CD8-positive, alpha-beta memory T cell (primary cell): Measurements from ENCODE around the gene TFB1M. TPM values are rescaled to one million over a fixed set of nuclear protein-coding genes. Genes with fewer than 3 reads are reported as not detected.
"Not testable (repeated sequence)": the region's sequence is repeated elsewhere in the genome, so short reads cannot be mapped to it uniquely, and the experiment has no call there.

Source experiments
- CTCF ChIA-PET: fragments of 350-600 bp; sonication (Branson Sonifier 250); formaldehyde crosslinking; loops from one replicate; lab custom pipeline; 2021; ENCODE audit warnings: antibody characterized with exemption; lab: Charles Lee
- POLR2A ChIA-PET: fragments of 350-600 bp; sonication (Branson Sonifier 250); formaldehyde crosslinking; loops from one replicate; lab custom pipeline; 2021; ENCODE audit warnings: antibody characterized with exemption; lab: Charles Lee
- DNase-seq, 5 donors: peaks; one replicate each; pipeline versions ENCODE4 v3.0.0 to v3.0.0-alpha.2; 2020 to 2022; ENCODE audit warnings: mixed read lengths in 1 of 5
- H3K27ac ChIP-seq: one replicate; pipeline ENCODE4 v1.7.0; 2013; ENCODE audit warnings: low read depth, mild to moderate bottlenecking, low read length, moderate library complexity
- H3K27me3 ChIP-seq: 2 replicates; pipeline ENCODE4 v1.7.0; 2013; ENCODE audit warnings: low read length, mild to moderate bottlenecking; ENCODE audit not compliant: insufficient read depth, poor library complexity, severe bottlenecking
- H3K36me3 ChIP-seq: 2 replicates; pipeline ENCODE4 v1.7.0; 2013; ENCODE audit warnings: mild to moderate bottlenecking, low read length, moderate library complexity; ENCODE audit not compliant: insufficient read depth
- H3K4me1 ChIP-seq: 2 replicates; pipeline ENCODE4 v1.7.0; 2013; ENCODE audit warnings: mild to moderate bottlenecking, low read length, moderate library complexity; ENCODE audit not compliant: insufficient read depth
- H3K4me3 ChIP-seq: 2 replicates; pipeline ENCODE4 v1.7.0; 2013; ENCODE audit warnings: mild to moderate bottlenecking, low read length
- H3K9me3 ChIP-seq: 2 replicates; pipeline ENCODE4 v1.7.0; 2013; ENCODE audit warnings: mild to moderate bottlenecking, low read length
- H3K27ac Mint-ChIP-seq, 8 donors: one replicate each; pipeline ENCODE4 v1.8.0; 2020 to 2021; ENCODE audit warnings: mixed read lengths in 8 of 8, mild to moderate bottlenecking in 6 of 8, inconsistent platforms in 3 of 8, moderate library complexity in 3 of 8
- H3K27me3 Mint-ChIP-seq, 2 donors: one replicate each; pipeline ENCODE4 v1.8.0; 2020 to 2021; ENCODE audit warnings: mixed read lengths in 2 of 2, mild to moderate bottlenecking in 1 of 2, moderate library complexity in 1 of 2
- H3K36me3 Mint-ChIP-seq, 3 donors: one replicate each; pipeline ENCODE4 v1.8.0; 2020 to 2021; ENCODE audit warnings: mixed read lengths in 3 of 3, inconsistent platforms in 1 of 3, mild to moderate bottlenecking in 1 of 3
- H3K4me1 Mint-ChIP-seq, 3 donors: one replicate each; pipeline ENCODE4 v1.8.0; 2020 to 2021; ENCODE audit warnings: mixed read lengths in 3 of 3, inconsistent platforms in 1 of 3, mild to moderate bottlenecking in 1 of 3
- H3K4me3 Mint-ChIP-seq, 7 donors: one replicate each; pipeline ENCODE4 v1.8.0; 2020 to 2021; ENCODE audit warnings: mixed read lengths in 7 of 7, mild to moderate bottlenecking in 6 of 7, moderate library complexity in 4 of 7, inconsistent platforms in 2 of 7
- H3K9me3 Mint-ChIP-seq, 5 donors: one replicate each; pipeline ENCODE4 v1.8.0; 2020 to 2022; ENCODE audit warnings: mixed read lengths in 5 of 5, mild to moderate bottlenecking in 3 of 5, moderate library complexity in 2 of 5, inconsistent platforms in 1 of 5
- polyA plus RNA-seq: library from polyadenylated mRNA; unstranded; fragments of 300-500 nt; fragmentation: Illumina TruSeq; gene quantifications from one replicate; pipeline ENCODE4 v1.2.3, GENCODE V29; 2021
- total RNA-seq, 2 experiments: library from RNA; stranded (reverse); gene quantifications; one replicate each; pipeline ENCODE4 v1.2.3, GENCODE V29; 2021

The TFB1M gene
- total and polyA plus RNA-seq, 3 experiments from 2014 or later = 13.2 to 40.8 (median 37.7) TPM

DNA sequence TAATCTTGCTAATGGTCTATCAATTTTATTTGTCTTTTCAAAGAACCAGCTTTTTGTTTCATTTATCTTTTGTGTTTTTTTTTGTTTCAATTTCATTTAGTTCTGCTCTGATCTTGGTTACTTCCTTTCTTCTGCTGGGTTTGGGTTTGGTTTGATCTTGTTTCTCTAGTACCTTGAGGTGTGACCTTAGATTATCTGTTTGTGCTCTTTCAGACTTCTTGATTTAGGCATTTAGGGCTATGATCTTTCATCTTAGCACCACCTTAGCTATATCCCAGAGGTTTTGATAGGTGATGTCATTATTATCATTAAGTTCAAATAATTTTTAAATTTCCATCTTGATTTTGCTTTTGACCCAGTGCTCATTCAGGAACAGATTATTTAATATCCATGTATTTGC is 24.0 kb upstream of the TFB1M start:
- Mint-ChIP-seq H3K27ac (peak overlapping the region in 1 of 8 donors; percentile 51), H3K4me1 (peaks cover 11 to 24% (median 17%) of the 10 kb centered on the region in 3 donors), H3K9me3 (peaks cover 7 to 27% (median 11%) of the 10 kb centered on the region in 5 donors)
- H3K27ac ChIP-seq, H3K4me3 ChIP-seq, POLR2A ChIA-PET, CTCF ChIA-PET, H3K36me3 Mint-ChIP-seq, H3K4me3 Mint-ChIP-seq, H3K27me3 ChIP-seq, H3K27me3 Mint-ChIP-seq, H3K9me3 ChIP-seq, H3K36me3 ChIP-seq: not testable (repeated sequence)
- peaks cover 11% of the 10 kb centered on the region for H3K4me1 ChIP-seq
- peak in 1 of 5 donors; percentile 14 for DNase-seq

DNA sequence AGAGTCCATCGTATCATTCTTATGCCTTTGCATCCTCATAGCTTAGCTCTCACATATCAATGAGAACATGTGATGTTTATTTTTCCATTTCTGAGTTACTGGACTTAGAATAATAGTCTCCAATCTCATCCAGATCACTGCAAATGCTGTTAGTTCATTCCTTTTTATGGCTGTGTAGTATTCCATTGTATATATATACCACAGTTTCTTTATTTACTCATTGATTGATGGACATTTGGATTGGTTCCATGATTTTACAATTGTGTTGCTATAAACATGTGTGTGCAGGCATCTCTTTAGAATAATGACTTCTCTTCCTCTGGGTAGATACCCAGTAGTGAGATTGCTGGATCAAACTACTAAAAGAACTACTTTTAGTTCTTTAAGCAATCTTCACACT is 21.0 kb upstream of the TFB1M start:
- Histone ChIP-seq H3K4me3 (no peak overlapping the region), H3K27ac (no peak overlapping the region), H3K36me3 (no peaks in the 10 kb centered on the region), H3K9me3 (peaks cover under 1% of the 10 kb centered on the region), H3K4me1 (peaks cover 14% of the 10 kb centered on the region), H3K27me3 (no peaks in the 10 kb centered on the region)
- CTCF ChIA-PET = no interaction called here
- peaks cover 0 to 1% of the 10 kb centered on the region in 2 donors for H3K27me3 Mint-ChIP-seq
- H3K36me3 Mint-ChIP-seq = peaks cover 0 to 9% (median 0%) of the 10 kb centered on the region in 3 donors
- peaks cover 4 to 16% (median 7%) of the 10 kb centered on the region in 5 donors for H3K9me3 Mint-ChIP-seq
- H3K4me1 Mint-ChIP-seq = peaks cover 13 to 23% (median 16%) of the 10 kb centered on the region in 3 donors
- DNase-seq = no peak
- no peak overlapping the region for H3K27ac Mint-ChIP-seq
- no peak overlapping the region for H3K4me3 Mint-ChIP-seq
- POLR2A ChIA-PET = no interaction called here

DNA sequence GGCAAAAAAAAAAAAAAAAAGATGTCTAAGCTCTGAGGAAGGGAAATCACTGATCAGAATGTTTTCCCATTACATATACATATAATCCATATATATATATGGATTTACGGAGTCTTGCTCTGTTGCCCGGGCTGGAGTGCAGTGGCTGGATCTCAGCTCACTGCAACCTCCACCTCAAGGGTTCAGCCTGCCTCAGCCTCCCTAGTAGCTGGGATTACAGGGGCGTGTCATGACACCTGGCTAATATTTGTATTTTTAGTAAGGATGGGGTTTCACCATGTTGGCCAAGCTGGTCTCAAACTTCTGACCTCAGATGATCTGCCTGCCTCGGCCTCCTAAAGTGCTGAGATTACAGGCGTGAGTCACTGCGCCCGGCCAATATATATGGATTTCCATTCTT is 19.8 kb upstream of the TFB1M start:
- H3K27ac ChIP-seq, H3K9me3 Mint-ChIP-seq, H3K36me3 Mint-ChIP-seq, POLR2A ChIA-PET, CTCF ChIA-PET, H3K9me3 ChIP-seq, H3K36me3 ChIP-seq, H3K27ac Mint-ChIP-seq, H3K4me3 Mint-ChIP-seq, H3K4me3 ChIP-seq, DNase-seq, H3K27me3 Mint-ChIP-seq, H3K27me3 ChIP-seq: not testable (repeated sequence)
- H3K4me1 ChIP-seq = peaks cover 14% of the 10 kb centered on the region
- H3K4me1 Mint-ChIP-seq = peaks cover 13 to 23% (median 16%) of the 10 kb centered on the region in 3 donors

DNA sequence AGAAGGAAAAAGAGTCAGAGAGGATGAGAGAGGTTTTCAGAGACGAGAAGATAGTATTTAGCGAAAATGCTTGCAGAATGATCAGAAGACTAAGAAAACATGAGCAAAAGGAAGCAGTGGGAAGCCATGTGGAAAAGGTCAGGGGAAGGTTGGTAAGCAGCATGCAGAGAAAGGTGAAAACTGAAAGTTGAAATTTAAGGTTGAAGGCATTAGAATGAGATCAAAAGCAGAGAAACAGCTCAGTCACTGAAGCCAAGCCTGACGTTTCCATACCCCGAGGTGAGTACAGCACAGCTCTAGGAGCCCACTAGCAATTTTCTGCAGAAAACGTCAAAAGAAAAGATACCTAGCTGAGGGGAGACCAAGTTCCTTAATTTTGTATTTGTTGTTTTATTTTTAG is 19.1 kb upstream of the TFB1M start:
- Histone ChIP-seq H3K27ac (no peak overlapping the region), H3K36me3 (no peaks in the 10 kb centered on the region), H3K27me3 (no peaks in the 10 kb centered on the region), H3K9me3 (no peaks in the 10 kb centered on the region), H3K4me1 (peaks cover 10% of the 10 kb centered on the region), H3K4me3 (no peak overlapping the region)
- DNase-seq = no peak
- peak overlapping the region in 3 of 8 donors; percentile 13 to 61 (median 38) for H3K27ac Mint-ChIP-seq
- peaks cover 0 to 1% of the 10 kb centered on the region in 2 donors for H3K27me3 Mint-ChIP-seq
- no peak overlapping the region for H3K4me3 Mint-ChIP-seq
- peaks cover 8 to 17% (median 12%) of the 10 kb centered on the region in 3 donors for H3K4me1 Mint-ChIP-seq
- POLR2A ChIA-PET = no interaction called here
- CTCF ChIA-PET = no interaction called here
- H3K36me3 Mint-ChIP-seq = no peaks in the 10 kb centered on the region
- H3K9me3 Mint-ChIP-seq = peaks cover 0 to 7% (median 4%) of the 10 kb centered on the region in 5 donors

DNA sequence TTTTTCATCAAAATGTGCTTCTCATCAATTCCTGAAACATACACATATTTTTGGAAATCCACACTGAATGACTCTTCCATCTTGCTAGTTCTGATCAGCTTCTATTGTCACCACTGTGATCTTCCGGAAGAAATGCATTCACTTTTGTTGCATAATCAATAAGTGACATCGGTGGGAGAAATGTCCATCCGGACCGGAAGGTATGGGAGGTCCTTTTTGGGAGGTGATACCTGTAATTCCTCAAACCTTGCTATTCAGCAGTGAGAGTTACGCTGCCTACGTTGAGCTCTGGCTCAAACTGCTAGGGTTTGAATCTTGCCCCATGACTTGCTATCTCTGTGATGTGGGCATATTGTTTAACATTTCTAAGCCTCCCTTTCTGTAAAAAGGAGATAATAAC is 16.6 kb upstream of the TFB1M start:
- H3K36me3 ChIP-seq = no peaks in the 10 kb centered on the region
- peaks cover 7 to 16% (median 8%) of the 10 kb centered on the region in 3 donors for H3K4me1 Mint-ChIP-seq
- H3K4me1 ChIP-seq = peaks cover 15% of the 10 kb centered on the region
- H3K4me3 Mint-ChIP-seq = no peak overlapping the region
- H3K27ac Mint-ChIP-seq = no peak overlapping the region
- H3K27ac ChIP-seq = no peak overlapping the region
- H3K9me3 Mint-ChIP-seq = peaks cover 0 to 3% (median 0%) of the 10 kb centered on the region in 5 donors
- ChIA-PET CTCF (no interaction called here), POLR2A (interaction anchor here (0.5 kb wide), 1 partner anchor 12 kb away, joined by 3 read pairs; no protein-coding TSS in a partner anchor)
- H3K36me3 Mint-ChIP-seq = no peaks in the 10 kb centered on the region
- no peak for DNase-seq
- no peaks in the 10 kb centered on the region for H3K27me3 ChIP-seq
- H3K4me3 ChIP-seq = no peak overlapping the region
- peaks cover 2 to 3% of the 10 kb centered on the region in 2 donors for H3K27me3 Mint-ChIP-seq
- no peaks in the 10 kb centered on the region for H3K9me3 ChIP-seq

DNA sequence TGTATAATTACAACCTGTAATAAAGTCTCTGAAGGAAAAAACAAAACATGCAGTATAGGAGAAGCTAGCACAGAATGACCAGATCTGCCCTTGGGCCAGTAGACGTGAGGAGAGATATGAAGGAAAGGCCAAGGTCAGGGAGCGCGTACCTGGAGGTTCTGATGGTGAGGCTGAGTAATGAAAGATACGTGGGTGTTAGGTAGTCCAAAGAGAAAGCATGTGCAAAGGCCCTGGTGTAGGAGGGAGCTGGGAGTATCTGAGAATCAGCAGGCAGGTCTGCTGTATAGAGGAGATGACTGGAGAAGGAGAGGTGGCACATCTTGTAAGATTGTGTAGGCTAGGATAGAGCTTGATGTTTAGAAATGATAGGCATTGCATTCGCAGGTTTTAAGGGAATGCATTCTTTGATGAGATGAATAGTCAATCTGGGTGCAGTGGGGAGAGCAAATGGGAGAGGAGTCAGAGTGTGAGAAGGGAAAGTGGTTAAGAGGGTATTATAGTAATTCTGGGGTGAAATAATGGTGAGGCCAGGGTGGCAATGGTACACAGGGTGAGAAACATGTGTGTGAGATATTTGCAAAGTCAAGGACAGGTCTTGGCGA is 15.9 kb upstream of the TFB1M start:
- POLR2A ChIA-PET = no interaction called here
- Mint-ChIP-seq H3K4me1 (peaks cover 7 to 16% (median 8%) of the 10 kb centered on the region in 3 donors), H3K27me3 (peaks cover 2 to 3% of the 10 kb centered on the region in 2 donors), H3K27ac (no peak overlapping the region), H3K4me3 (no peak overlapping the region), H3K36me3 (no peaks in the 10 kb centered on the region), H3K9me3 (no peaks in the 10 kb centered on the region)
- Histone ChIP-seq H3K4me3 (no peak overlapping the region), H3K27me3 (no peaks in the 10 kb centered on the region), H3K9me3 (no peaks in the 10 kb centered on the region), H3K27ac (no peak overlapping the region), H3K36me3 (no peaks in the 10 kb centered on the region), H3K4me1 (peaks cover 15% of the 10 kb centered on the region)
- CTCF ChIA-PET = interaction anchor here (0.8 kb wide), 1 partner anchor 15 kb away, joined by 3 read pairs; no protein-coding TSS in a partner anchor
- DNase-seq = no peak

DNA sequence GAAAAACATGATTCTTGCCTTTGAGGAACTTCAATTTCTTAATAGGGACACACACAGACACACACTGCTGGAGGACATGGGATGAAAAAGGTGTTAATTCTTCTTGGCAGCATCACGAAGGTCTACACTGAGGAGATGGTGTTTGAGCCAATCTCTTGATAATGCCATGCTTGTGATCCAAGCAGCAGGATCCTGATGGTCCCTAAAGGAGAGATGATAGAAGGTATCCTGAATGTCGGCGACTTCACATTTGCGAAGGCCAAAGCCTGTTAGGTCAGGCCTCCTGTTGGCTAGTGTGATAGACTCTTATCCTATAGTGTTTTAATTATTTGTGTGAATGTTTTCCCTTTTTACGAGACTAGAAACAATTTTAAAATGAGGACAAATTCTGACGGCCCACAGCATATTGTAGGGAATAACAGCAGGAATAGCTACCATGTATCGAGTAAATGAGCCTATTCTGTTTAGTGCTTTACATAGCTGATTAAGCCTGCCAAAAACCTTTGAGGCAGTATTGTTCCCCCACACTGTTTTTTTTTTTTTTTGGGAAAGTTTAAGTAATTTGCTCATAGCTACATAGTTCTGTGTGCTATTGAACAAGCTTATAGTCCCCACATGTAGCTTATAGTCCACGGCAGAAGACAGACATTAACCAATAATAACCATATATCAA is 15.3 kb upstream of the TFB1M start:
- H3K27ac ChIP-seq = no peak overlapping the region
- DNase-seq = no peak
- H3K36me3 ChIP-seq = no peaks in the 10 kb centered on the region
- no peaks in the 10 kb centered on the region for H3K9me3 ChIP-seq
- Mint-ChIP-seq H3K9me3 (no peaks in the 10 kb centered on the region), H3K36me3 (no peaks in the 10 kb centered on the region), H3K4me3 (no peak overlapping the region), H3K4me1 (peaks cover 7 to 16% (median 8%) of the 10 kb centered on the region in 3 donors), H3K27ac (no peak overlapping the region), H3K27me3 (peaks cover 2 to 3% of the 10 kb centered on the region in 2 donors)
- H3K4me3 ChIP-seq = no peak overlapping the region
- ChIA-PET POLR2A (no interaction called here), CTCF (interaction anchor here (0.8 kb wide), 1 partner anchor 14 kb away, joined by 3 read pairs; no protein-coding TSS in a partner anchor)
- peaks cover 15% of the 10 kb centered on the region for H3K4me1 ChIP-seq
- H3K27me3 ChIP-seq = no peaks in the 10 kb centered on the region
